Caco-2 (cell line): ENCODE data around the gene GRID1. TPM values are rescaled to one million over a fixed set of nuclear protein-coding genes. Genes with fewer than 3 reads are reported as not detected.
A peak's percentile ranks its signal among the peaks of the same experiment; 100 is the strongest.

Experiments used
- BruUV-seq: library from RNA; stranded (reverse); fragments of 400-500 nt; replicated peaks from 2 replicates; lab custom pipeline; 2021; lab: Mats Ljungman, UMichigan
- CTCF ChIA-PET: fragments of 300-600 bp; sonication (Branson Sonifier 250); formaldehyde crosslinking; loops from one replicate; lab custom pipeline; 2022; ENCODE audit warnings: antibody characterized with exemption; lab: Charles Lee
- POLR2A ChIA-PET: fragments of 300-600 bp; sonication (Branson Sonifier 250); formaldehyde crosslinking; loops from one replicate; lab custom pipeline; 2022; ENCODE audit warnings: antibody characterized with exemption; lab: Charles Lee
- DNase-seq, 2 experiments: peaks; one replicate each; pipeline versions ENCODE4 v3.0.0 to v3.0.0-alpha.2; 2020 to 2022
- H3K27me3 ChIP-seq: replicated peaks from 2 replicates; pipeline ENCODE4 v1.6.0; 2011; ENCODE audit warnings: low read length; ENCODE audit not compliant: control insufficient read depth, insufficient read depth
- H3K36me3 ChIP-seq: 2 replicates; pipeline ENCODE4 v1.5.1; 2011; ENCODE audit warnings: low read length; ENCODE audit not compliant: control insufficient read depth, insufficient read depth
- H3K4me1 ChIP-seq: fragments of 250-450 bp; sonication (Bioruptor Pico); 2 replicates; pipeline ENCODE4 v1.5.1; 2020; ENCODE audit warnings: mild to moderate bottlenecking
- H3K4me3 ChIP-seq: 2 replicates; pipeline ENCODE4 v1.5.1; 2011; ENCODE audit warnings: low read depth, mild to moderate bottlenecking, control low read depth, low read length
- H3K9me3 ChIP-seq: fragments of 250-450 bp; sonication (Bioruptor Pico); 2 replicates; pipeline ENCODE4 v1.5.1; 2020; ENCODE audit warnings: mild to moderate bottlenecking, moderate library complexity
- H3K27ac Mint-ChIP-seq: one replicate; pipeline ENCODE4 v1.8.0; 2022; ENCODE audit warnings: mixed read lengths; ENCODE audit not compliant: unreplicated experiment
- H3K27me3 Mint-ChIP-seq: one replicate; pipeline ENCODE4 v1.8.0; 2022; ENCODE audit warnings: mixed read lengths; ENCODE audit not compliant: insufficient read depth, unreplicated experiment
- H3K36me3 Mint-ChIP-seq: one replicate; pipeline ENCODE4 v1.8.0; 2022; ENCODE audit warnings: mild to moderate bottlenecking, mixed read lengths; ENCODE audit not compliant: insufficient read depth, unreplicated experiment
- H3K4me1 Mint-ChIP-seq: one replicate; pipeline ENCODE4 v1.8.0; 2022; ENCODE audit warnings: low read depth, mixed read lengths; ENCODE audit not compliant: unreplicated experiment
- H3K4me3 Mint-ChIP-seq: one replicate; pipeline ENCODE4 v1.8.0; 2022; ENCODE audit warnings: mild to moderate bottlenecking, moderate library complexity, mixed read lengths; ENCODE audit not compliant: unreplicated experiment
- H3K9me3 Mint-ChIP-seq: one replicate; pipeline ENCODE4 v1.8.0; 2022; ENCODE audit warnings: mixed read lengths; ENCODE audit not compliant: unreplicated experiment
- intact Hi-C: fragments of 100-400 bp; cut with micrococcal nuclease; formaldehyde crosslinking; loops from one replicate; pipeline ENCODE4 v1.10.0; 2022; ENCODE audit not compliant: unreplicated experiment
- total RNA-seq: library from RNA; stranded (reverse); gene quantifications from 2 replicates; pipeline ENCODE4 v1.2.3, GENCODE V29; 2022
- TF ChIP-seq, protein P1 (sequence below), 2 experiments: fragments of 200-600 bp in 1 of 2; IDR thresholded peaks; 1 replicate in 1 of 2; 2 replicates in 1 of 2; pipeline versions ENCODE4 v1.5.1 to v1.8.0; 2011 to 2022; ENCODE audit warnings: antibody characterized with exemption in 1 of 2, control low read depth in 1 of 2, inconsistent platforms in 1 of 2, low read depth in 1 of 2, low read length in 1 of 2, mild to moderate bottlenecking in 1 of 2, moderate library complexity in 1 of 2; ENCODE audit not compliant: insufficient read depth in 1 of 2, severe bottlenecking in 1 of 2, unreplicated experiment in 1 of 2

Gene GRID1
- total RNA-seq, 1 experiment from 2014 or later, result 8.0 TPM

DNA sequence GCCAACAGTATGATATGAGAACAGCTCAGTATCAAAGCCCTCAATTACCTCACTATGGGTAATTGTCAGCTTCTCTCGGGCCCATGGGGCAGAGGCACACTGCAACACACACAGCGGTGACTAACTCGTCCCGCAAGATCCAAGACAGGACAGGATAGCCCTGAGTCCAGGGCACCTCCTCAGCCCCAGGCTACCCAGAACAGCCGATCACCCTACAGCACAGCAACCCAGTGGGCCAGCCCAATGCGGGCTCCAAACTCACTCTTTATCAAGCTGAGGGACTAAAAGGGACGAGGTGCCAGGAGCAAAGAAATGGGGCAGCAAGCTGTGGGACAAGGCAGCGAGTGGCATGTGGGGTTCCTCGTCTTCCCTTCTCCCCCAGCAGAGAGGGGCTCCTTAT, 765.1 kb downstream of the GRID1 start:
- H3K9me3 Mint-ChIP-seq, result no peaks in the 10 kb centered on the region
- TF ChIP-seq, protein P1, sequence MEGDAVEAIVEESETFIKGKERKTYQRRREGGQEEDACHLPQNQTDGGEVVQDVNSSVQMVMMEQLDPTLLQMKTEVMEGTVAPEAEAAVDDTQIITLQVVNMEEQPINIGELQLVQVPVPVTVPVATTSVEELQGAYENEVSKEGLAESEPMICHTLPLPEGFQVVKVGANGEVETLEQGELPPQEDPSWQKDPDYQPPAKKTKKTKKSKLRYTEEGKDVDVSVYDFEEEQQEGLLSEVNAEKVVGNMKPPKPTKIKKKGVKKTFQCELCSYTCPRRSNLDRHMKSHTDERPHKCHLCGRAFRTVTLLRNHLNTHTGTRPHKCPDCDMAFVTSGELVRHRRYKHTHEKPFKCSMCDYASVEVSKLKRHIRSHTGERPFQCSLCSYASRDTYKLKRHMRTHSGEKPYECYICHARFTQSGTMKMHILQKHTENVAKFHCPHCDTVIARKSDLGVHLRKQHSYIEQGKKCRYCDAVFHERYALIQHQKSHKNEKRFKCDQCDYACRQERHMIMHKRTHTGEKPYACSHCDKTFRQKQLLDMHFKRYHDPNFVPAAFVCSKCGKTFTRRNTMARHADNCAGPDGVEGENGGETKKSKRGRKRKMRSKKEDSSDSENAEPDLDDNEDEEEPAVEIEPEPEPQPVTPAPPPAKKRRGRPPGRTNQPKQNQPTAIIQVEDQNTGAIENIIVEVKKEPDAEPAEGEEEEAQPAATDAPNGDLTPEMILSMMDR (IDR thresholded peaks at IDR 0.05; ENCODE audit: insufficient read depth in 1 of 2, low read depth in 1 of 2, low read length in 1 of 2, severe bottlenecking in 1 of 2, unreplicated experiment in 1 of 2), result no peak
- no peaks in the 10 kb centered on the region for H3K36me3 ChIP-seq
- no peak overlapping the region for H3K27ac Mint-ChIP-seq
- H3K36me3 Mint-ChIP-seq, result no peaks in the 10 kb centered on the region
- H3K4me3 ChIP-seq, result no peak overlapping the region
- no peak overlapping the region for H3K4me3 Mint-ChIP-seq
- no peaks in the 10 kb centered on the region for H3K27me3 Mint-ChIP-seq
- H3K4me1 ChIP-seq, result no peaks in the 10 kb centered on the region
- no peaks in the 10 kb centered on the region for H3K9me3 ChIP-seq
- CTCF ChIA-PET, result no interaction called here
- no peak for DNase-seq
- peaks cover 12% of the 10 kb centered on the region for H3K4me1 Mint-ChIP-seq
- BruUV-seq, result no TSS peak
- H3K27me3 ChIP-seq, result no peaks in the 10 kb centered on the region
- POLR2A ChIA-PET, result no interaction called here
- intact Hi-C loops, result no loop called here

DNA sequence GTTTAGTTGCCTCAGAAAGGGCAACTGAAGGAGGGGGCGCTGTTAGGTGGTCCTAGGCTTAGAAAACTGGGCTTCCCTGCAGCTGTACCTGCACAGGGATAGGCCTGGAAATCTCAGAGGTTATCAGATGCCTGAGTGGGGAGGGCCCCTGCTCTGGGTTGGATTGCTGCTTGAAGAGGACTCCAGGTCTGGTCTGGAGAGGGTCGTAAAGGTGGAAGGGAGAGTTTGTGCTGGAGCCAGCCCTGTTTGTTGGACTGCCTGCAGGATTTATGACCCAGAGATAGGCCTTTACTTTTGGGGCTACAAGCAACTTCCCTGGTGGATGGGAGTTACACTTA, 765.9 kb downstream of the GRID1 start:
- POLR2A ChIA-PET, result no interaction called here
- H3K27ac Mint-ChIP-seq, result peak overlapping the region; percentile 71
- BruUV-seq, result no TSS peak

DNA sequence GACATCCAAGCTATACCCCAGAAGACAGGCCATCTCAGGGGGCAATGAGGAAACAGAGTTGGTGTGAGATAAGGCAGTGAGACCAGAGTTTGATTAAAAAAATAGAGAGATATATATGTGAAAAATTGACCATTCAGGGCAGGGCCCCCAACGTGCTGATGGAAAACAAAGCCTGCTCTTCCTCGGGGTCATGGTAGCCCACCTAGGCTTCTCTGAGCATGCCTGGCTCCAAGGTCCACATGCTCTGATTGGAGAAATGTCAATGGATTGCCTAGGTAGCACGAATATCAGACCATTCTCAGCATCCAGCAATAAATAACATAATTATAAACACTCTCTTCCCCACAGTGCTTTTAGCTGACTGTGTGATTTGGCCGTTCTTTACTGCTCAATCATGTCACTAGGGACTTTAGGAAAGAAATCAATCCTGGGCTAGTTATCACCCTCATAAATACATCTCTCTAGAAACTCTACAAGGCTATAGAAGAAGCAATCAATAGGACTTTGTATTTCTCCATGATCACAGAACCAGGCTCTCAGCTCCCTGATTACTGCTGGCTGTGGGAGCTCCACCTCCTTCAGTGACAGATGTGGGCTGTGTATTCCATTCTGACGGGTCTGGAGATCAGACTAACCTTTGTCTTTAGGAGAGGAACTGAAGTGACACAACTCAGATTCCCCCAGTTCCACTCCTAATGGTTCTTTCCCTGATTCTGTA, 766.4 kb downstream of the GRID1 start:
- peak overlapping the region; percentile 71 for H3K27ac Mint-ChIP-seq
- H3K27me3 Mint-ChIP-seq, result no peaks in the 10 kb centered on the region
- Histone ChIP-seq H3K36me3 (no peaks in the 10 kb centered on the region), H3K27me3 (no peaks in the 10 kb centered on the region), H3K4me3 (no peak overlapping the region), H3K9me3 (no peaks in the 10 kb centered on the region), H3K4me1 (no peaks in the 10 kb centered on the region)
- no peak for DNase-seq
- ChIA-PET POLR2A (no interaction called here), CTCF (no interaction called here)
- no peaks in the 10 kb centered on the region for H3K9me3 Mint-ChIP-seq
- intact Hi-C loops, result no loop called here
- no TSS peak for BruUV-seq
- H3K36me3 Mint-ChIP-seq, result no peaks in the 10 kb centered on the region
- H3K4me3 Mint-ChIP-seq, result no peak overlapping the region
- H3K4me1 Mint-ChIP-seq, result peaks cover 12% of the 10 kb centered on the region
- TF ChIP-seq, protein P1 (IDR thresholded peaks at IDR 0.05; ENCODE audit: insufficient read depth in 1 of 2, low read depth in 1 of 2, low read length in 1 of 2, severe bottlenecking in 1 of 2, unreplicated experiment in 1 of 2), result no peak

More for the DNA sequence above, 765.9 kb downstream of the GRID1 start:
- no peaks in the 10 kb centered on the region for H3K36me3 ChIP-seq
- H3K9me3 Mint-ChIP-seq, result no peaks in the 10 kb centered on the region
- TF ChIP-seq, protein P1 (IDR thresholded peaks at IDR 0.05; ENCODE audit: insufficient read depth in 1 of 2, low read depth in 1 of 2, low read length in 1 of 2, severe bottlenecking in 1 of 2, unreplicated experiment in 1 of 2), result no peak
- CTCF ChIA-PET, result no interaction called here
- intact Hi-C loops, result no loop called here
- H3K4me1 ChIP-seq, result no peaks in the 10 kb centered on the region
- H3K36me3 Mint-ChIP-seq, result no peaks in the 10 kb centered on the region
- no peaks in the 10 kb centered on the region for H3K27me3 Mint-ChIP-seq
- H3K9me3 ChIP-seq, result no peaks in the 10 kb centered on the region
- DNase-seq, result no peak
- peaks cover 12% of the 10 kb centered on the region for H3K4me1 Mint-ChIP-seq
- H3K27me3 ChIP-seq, result no peaks in the 10 kb centered on the region
- no peak overlapping the region for H3K4me3 Mint-ChIP-seq
- H3K4me3 ChIP-seq, result no peak overlapping the region
